Endothelial cell of umbilical vein (primary cell): Measurements from ENCODE around the gene POGK. TPM values are rescaled to one million over a fixed set of nuclear protein-coding genes. Genes with fewer than 3 reads are reported as not detected.

Experiments
- BruUV-seq: library from RNA; stranded (reverse); fragments of 400-500 nt; replicated peaks from 2 replicates; lab custom pipeline; 2021; lab: Mats Ljungman, UMichigan
- CTCF ChIA-PET: fragments of 300-600, 350-600 bp; sonication (Branson Sonifier 250); formaldehyde crosslinking; loops from one replicate; lab custom pipeline; 2021; ENCODE audit warnings: antibody characterized with exemption, inconsistent platforms; lab: Charles Lee
- POLR2A ChIA-PET: fragments of 300-600, 350-600 bp; sonication (Branson Sonifier 250); formaldehyde crosslinking; loops from one replicate; lab custom pipeline; 2021; ENCODE audit warnings: antibody characterized with exemption, inconsistent platforms; lab: Charles Lee
- DNase-seq: peaks from one replicate; pipeline ENCODE4 v3.0.0-alpha.2; 2011; ENCODE audit warnings: low read depth, low spot score
- FAIRE-seq: peaks from 2 replicates; lab custom pipeline; 2011; peaks lifted over from hg19 to GRCh38; lab: Jason Lieb, UNC
- H2AFZ ChIP-seq: 2 replicates; pipeline ENCODE4 v1.6.0; 2012; ENCODE audit warnings: low read depth, low read length, control low read depth, inconsistent platforms
- H3K27ac ChIP-seq: 2 replicates; pipeline ENCODE4 v1.5.1; 2011; ENCODE audit warnings: low read depth, mild to moderate bottlenecking, control low read depth, low read length, moderate library complexity; ENCODE audit not compliant: insufficient read depth
- H3K27me3 ChIP-seq, 2 experiments: 2 replicates each; pipeline versions ENCODE4 v1.6.0 to v1.6.1; 2011; ENCODE audit warnings: low read length in 2 of 2, mixed read lengths in 1 of 2; ENCODE audit not compliant: control insufficient read depth in 2 of 2, insufficient read depth in 2 of 2
- H3K36me3 ChIP-seq, 2 experiments: 2 replicates in 1 of 2; 3 replicates in 1 of 2; pipeline ENCODE4 v1.5.1; 2011; ENCODE audit warnings: low read length in 2 of 2, mild to moderate bottlenecking in 1 of 2, moderate library complexity in 1 of 2; ENCODE audit not compliant: control insufficient read depth in 2 of 2, insufficient read depth in 2 of 2; ENCODE audit errors: extremely low read depth in 1 of 2
- H3K4me1 ChIP-seq: 3 replicates; pipeline ENCODE4 v1.5.1; 2011; ENCODE audit warnings: mild to moderate bottlenecking, low read length; ENCODE audit not compliant: control insufficient read depth, insufficient read depth; ENCODE audit errors: extremely low read depth
- H3K4me2 ChIP-seq: 2 replicates; pipeline ENCODE4 v1.6.1; 2011; ENCODE audit warnings: low read length, control low read depth, mixed read lengths; ENCODE audit not compliant: insufficient read depth
- H3K4me3 ChIP-seq, 3 experiments: fragments of 200-600 bp in 1 of 3; sonication (generic), shearing (Covaris generic) in 1 of 3; replicated peaks in 1 of 3; 2 replicates each; pipeline ENCODE4 v1.5.1; 2011 to 2016; ENCODE audit warnings: control low read depth in 3 of 3, low read length in 3 of 3, mild to moderate bottlenecking in 2 of 3, inconsistent platforms in 1 of 3, low read depth in 1 of 3, moderate library complexity in 1 of 3; ENCODE audit not compliant: insufficient read depth in 1 of 3
- H3K79me2 ChIP-seq: 2 replicates; pipeline ENCODE4 v1.6.0; 2012; ENCODE audit warnings: low read length, inconsistent platforms; ENCODE audit not compliant: control insufficient read depth, insufficient read depth
- H3K9ac ChIP-seq: replicated peaks from 2 replicates; pipeline ENCODE3; 2011; ENCODE audit warnings: low read length, control low read depth; ENCODE audit not compliant: insufficient read depth; ENCODE audit errors: extremely low read depth
- H3K9me1 ChIP-seq: replicated peaks from 3 replicates; pipeline ENCODE4 v1.6.0; 2011; ENCODE audit warnings: mild to moderate bottlenecking, low read length; ENCODE audit not compliant: control insufficient read depth, insufficient read depth; ENCODE audit errors: extremely low read depth
- H3K9me3 ChIP-seq: replicated peaks from 2 replicates; pipeline ENCODE4 v1.5.1; 2012; ENCODE audit warnings: low read length, inconsistent platforms; ENCODE audit not compliant: control insufficient read depth, insufficient read depth
- H4K20me1 ChIP-seq: replicated peaks from 2 replicates; pipeline ENCODE3; 2011; ENCODE audit warnings: mild to moderate bottlenecking, low read length; ENCODE audit not compliant: control insufficient read depth, insufficient read depth; ENCODE audit errors: extremely low read depth
- FOS ChIP-seq: IDR thresholded peaks from 2 replicates; pipeline ENCODE4 v1.6.1; 2011; ENCODE audit warnings: mild to moderate bottlenecking, low read length, moderate library complexity, borderline replicate concordance; ENCODE audit not compliant: insufficient read depth
- JUN ChIP-seq: IDR thresholded peaks from 2 replicates; pipeline ENCODE4 v1.6.1; 2011; ENCODE audit warnings: borderline replicate concordance, low read depth; ENCODE audit not compliant: insufficient read length, insufficient read depth
- MYC ChIP-seq: IDR thresholded peaks from one replicate; pipeline ENCODE4 v1.6.1; 2011; ENCODE audit warnings: mild to moderate bottlenecking, low read depth, low read length
- POLR2A ChIP-seq: IDR thresholded peaks from 2 replicates; pipeline ENCODE4 v1.6.1; 2012; ENCODE audit warnings: low read depth, mild to moderate bottlenecking, control low read depth, low read length
- POLR2AphosphoS5 ChIP-seq: IDR thresholded peaks from 2 replicates; pipeline ENCODE4 v1.6.1; 2012; ENCODE audit warnings: low read depth, mild to moderate bottlenecking, control low read depth, low read length, moderate library complexity; ENCODE audit not compliant: insufficient read depth
- dilution Hi-C: fragments of 300-500 bp; cut with MboI; formaldehyde crosslinking; loops from one replicate; pipeline ENCODE4 v1.15.0; 2019; ENCODE audit warnings: low sequenced_read_pairs; ENCODE audit not compliant: extremely low pct_ligation_motif_present
- intact Hi-C: fragments of 100-400 bp; cut with micrococcal nuclease; formaldehyde crosslinking; loops from one replicate; pipeline ENCODE4 v1.10.0; 2022
- polyA plus RNA-seq, 4 experiments: library from polyadenylated mRNA; depleted of rRNA in 3 of 4; stranded (reverse) in 3 of 4; unstranded in 1 of 4; fragments of >200 nt; gene quantifications; 2 replicates each; pipeline versions ENCODE4 v1.2.1 to v1.2.3, GENCODE V29; 2011 to 2012; ENCODE audit warnings: missing spikeins in 1 of 4
- total RNA-seq: library from RNA; stranded (reverse); gene quantifications from 2 replicates; pipeline ENCODE4 v1.2.3, GENCODE V29; 2021
- TF ChIP-seq, protein P1 (sequence below), 2 donors: IDR thresholded peaks; 1 replicate in 1 of 2; 2 replicates in 1 of 2; pipeline ENCODE4 v1.5.1; 2011; ENCODE audit warnings: low read length in 2 of 2, mild to moderate bottlenecking in 2 of 2, moderate library complexity in 2 of 2, control low read depth in 1 of 2, inconsistent platforms in 1 of 2, low read depth in 1 of 2; ENCODE audit not compliant: insufficient read depth in 1 of 2; ENCODE audit errors: extremely low read depth in 1 of 2
- TF ChIP-seq, protein P2 (sequence below): IDR thresholded peaks from 2 replicates; pipeline ENCODE4 v1.6.1; 2011; ENCODE audit not compliant: insufficient read depth, insufficient read length

POGK gene
- total and polyA plus RNA-seq, 2 donors (not counting 3 experiments of a cell fraction or from before 2014, with no cell fraction given), result 12.5 to 31.8 TPM

DNA sequence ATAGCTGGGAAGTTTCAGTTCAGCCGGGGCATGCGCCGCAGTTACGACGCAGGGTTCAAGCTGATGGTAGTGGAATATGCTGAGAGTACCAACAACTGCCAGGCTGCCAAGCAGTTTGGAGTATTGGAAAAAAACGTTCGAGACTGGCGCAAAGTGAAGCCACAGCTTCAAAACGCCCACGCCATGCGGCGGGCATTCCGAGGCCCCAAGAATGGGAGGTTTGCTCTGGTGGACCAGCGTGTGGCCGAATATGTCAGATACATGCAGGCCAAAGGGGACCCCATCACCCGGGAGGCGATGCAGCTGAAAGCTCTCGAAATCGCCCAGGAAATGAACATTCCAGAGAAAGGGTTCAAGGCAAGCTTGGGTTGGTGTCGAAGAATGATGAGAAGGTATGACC is 9.9 kb downstream of the POGK start:
- ChIA-PET CTCF (no interaction called here), POLR2A (no interaction called here)
- Histone ChIP-seq H3K9me1 (no peaks in the 10 kb centered on the region), H3K4me2 (no peak overlapping the region), H3K4me1 (no peaks in the 10 kb centered on the region), H3K36me3 (peaks cover 42 to 43% of the 10 kb centered on the region in 2 experiments), H3K4me3 (no peak overlapping the region), H3K9me3 (no peaks in the 10 kb centered on the region), H3K27me3 (no peaks in the 10 kb centered on the region), H4K20me1 (no peaks in the 10 kb centered on the region), H3K27ac (no peak overlapping the region), H2AFZ (no peak overlapping the region), H3K79me2 (peaks cover 60% of the 10 kb centered on the region), H3K9ac (no peak overlapping the region)
- TF ChIP-seq, protein P1, sequence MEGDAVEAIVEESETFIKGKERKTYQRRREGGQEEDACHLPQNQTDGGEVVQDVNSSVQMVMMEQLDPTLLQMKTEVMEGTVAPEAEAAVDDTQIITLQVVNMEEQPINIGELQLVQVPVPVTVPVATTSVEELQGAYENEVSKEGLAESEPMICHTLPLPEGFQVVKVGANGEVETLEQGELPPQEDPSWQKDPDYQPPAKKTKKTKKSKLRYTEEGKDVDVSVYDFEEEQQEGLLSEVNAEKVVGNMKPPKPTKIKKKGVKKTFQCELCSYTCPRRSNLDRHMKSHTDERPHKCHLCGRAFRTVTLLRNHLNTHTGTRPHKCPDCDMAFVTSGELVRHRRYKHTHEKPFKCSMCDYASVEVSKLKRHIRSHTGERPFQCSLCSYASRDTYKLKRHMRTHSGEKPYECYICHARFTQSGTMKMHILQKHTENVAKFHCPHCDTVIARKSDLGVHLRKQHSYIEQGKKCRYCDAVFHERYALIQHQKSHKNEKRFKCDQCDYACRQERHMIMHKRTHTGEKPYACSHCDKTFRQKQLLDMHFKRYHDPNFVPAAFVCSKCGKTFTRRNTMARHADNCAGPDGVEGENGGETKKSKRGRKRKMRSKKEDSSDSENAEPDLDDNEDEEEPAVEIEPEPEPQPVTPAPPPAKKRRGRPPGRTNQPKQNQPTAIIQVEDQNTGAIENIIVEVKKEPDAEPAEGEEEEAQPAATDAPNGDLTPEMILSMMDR (IDR thresholded peaks at IDR 0.05; ENCODE audit: extremely low read depth in 1 of 2, insufficient read depth in 1 of 2, low read depth in 1 of 2, low read length in 2 of 2), result no peak
- TF ChIP-seq, protein P2, sequence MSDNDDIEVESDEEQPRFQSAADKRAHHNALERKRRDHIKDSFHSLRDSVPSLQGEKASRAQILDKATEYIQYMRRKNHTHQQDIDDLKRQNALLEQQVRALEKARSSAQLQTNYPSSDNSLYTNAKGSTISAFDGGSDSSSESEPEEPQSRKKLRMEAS, result no peak
- TF ChIP-seq POLR2AphosphoS5 (no peak), JUN (no peak), POLR2A (no peak), FOS (no peak), MYC (no peak)
- intact Hi-C loops (loop anchor here (10.0 kb wide), 1 partner anchor 924 kb away; no protein-coding TSS in a partner anchor), dilution Hi-C loops (no loop called here)
- no TSS peak for BruUV-seq
- DNase-seq (no peak), FAIRE-seq (no peak)
